HG03097 (cell line): Measurements from ENCODE around the gene PRKCA.

ENCODE experiments used
- ATAC-seq: cut with Tn5 transposase; IDR thresholded peaks from one replicate; pipeline ENCODE4 v1.9.1; 2021; ENCODE audit not compliant: unreplicated experiment, low FRiP score

The PRKCA gene

GRCh38 chr17:66630828-66631472 lies 328.5 kb downstream of the PRKCA start:
- no peak for ATAC-seq

- ATAC-seq: no peak
Observed at GRCh38 chr17:66632731-66633130, 330.3 kb downstream of the PRKCA start.

GRCh38 chr17:66633317-66633965 lies 331.0 kb downstream of the PRKCA start:
- no peak for ATAC-seq

- no peak for ATAC-seq
Observed at GRCh38 chr17:66634193-66634592, 331.8 kb downstream of the PRKCA start.

- no peak for ATAC-seq
Observed at GRCh38 chr17:66635386-66636045, 333.1 kb downstream of the PRKCA start.

- no peak for ATAC-seq
Observed at GRCh38 chr17:66636111-66636510, 333.7 kb downstream of the PRKCA start.

GRCh38 chr17:66637491-66637890 lies 335.1 kb downstream of the PRKCA start:
- ATAC-seq: no peak

GRCh38 chr17:66638707-66639479 lies 336.5 kb downstream of the PRKCA start:
- no peak for ATAC-seq

GRCh38 chr17:66643815-66644710 lies 341.6 kb downstream of the PRKCA start:
- ATAC-seq: no peak

GRCh38 chr17:66645259-66645658 lies 342.8 kb downstream of the PRKCA start:
- no peak for ATAC-seq

- no peak for ATAC-seq
Observed at GRCh38 chr17:66647391-66647983, 345.1 kb downstream of the PRKCA start.

- no peak for ATAC-seq
Observed at GRCh38 chr17:66649818-66650543, 347.6 kb downstream of the PRKCA start.

GRCh38 chr17:66650544-66650877 lies 348.1 kb downstream of the PRKCA start:
- ATAC-seq: no peak

GRCh38 chr17:66652840-66653507 lies 350.6 kb downstream of the PRKCA start:
- no peak for ATAC-seq

- no peak for ATAC-seq
Observed at GRCh38 chr17:66654106-66654740, 351.8 kb downstream of the PRKCA start.

- ATAC-seq: no peak
Observed at GRCh38 chr17:66654764-66655163, 352.4 kb downstream of the PRKCA start.

GRCh38 chr17:66655461-66655860 lies 353.0 kb downstream of the PRKCA start:
- ATAC-seq: no peak

- ATAC-seq: no peak
Observed at GRCh38 chr17:66655861-66656260, 353.4 kb downstream of the PRKCA start.
